Hepatocyte (in vitro differentiated cells): ENCODE data around the gene FCAMR. TPM values are rescaled to one million over a fixed set of nuclear protein-coding genes. Genes with fewer than 3 reads are reported as not detected.

Source experiments
- DNase-seq: peaks from one replicate; pipeline ENCODE4 v3.0.0-alpha.2; 2016; ENCODE audit warnings: low spot score
- H2AFZ ChIP-seq: fragments of 200-600 bp; sonication (generic); 2 replicates; pipeline ENCODE4 v1.6.0; 2016; ENCODE audit warnings: antibody characterized with exemption, mild to moderate bottlenecking
- H3K27ac ChIP-seq: fragments of 200-600 bp; sonication (generic); 2 replicates; pipeline ENCODE4 v1.5.1; 2016; ENCODE audit warnings: mild to moderate bottlenecking
- H3K27me3 ChIP-seq: fragments of 200-600 bp; sonication (generic); 2 replicates; pipeline ENCODE4 v1.6.1; 2016
- H3K36me3 ChIP-seq: fragments of 200-600 bp; sonication (generic); replicated peaks from 2 replicates; pipeline ENCODE4 v1.5.1; 2016; ENCODE audit warnings: low read depth; ENCODE audit not compliant: insufficient read depth
- H3K4me1 ChIP-seq: fragments of 200-600 bp; sonication (generic); 2 replicates; pipeline ENCODE4 v1.5.1; 2016; ENCODE audit warnings: mild to moderate bottlenecking, moderate library complexity; ENCODE audit not compliant: insufficient read depth
- H3K4me2 ChIP-seq: fragments of 200-600 bp; sonication (generic); 2 replicates; pipeline ENCODE4 v1.6.0; 2016
- H3K4me3 ChIP-seq: fragments of 200-600 bp; sonication (generic); 2 replicates; pipeline ENCODE4 v1.5.1; 2016; ENCODE audit warnings: mild to moderate bottlenecking
- H3K79me2 ChIP-seq: fragments of 200-600 bp; sonication (generic); 2 replicates; pipeline ENCODE4 v1.6.0; 2017; ENCODE audit warnings: mild to moderate bottlenecking
- H3K9me2 ChIP-seq: fragments of 200-600 bp; sonication (generic); replicated peaks from 2 replicates; pipeline ENCODE4 v1.6.0; 2017; ENCODE audit warnings: mild to moderate bottlenecking; ENCODE audit not compliant: insufficient read depth
- H3K9me3 ChIP-seq: fragments of 200-600 bp; sonication (generic); 2 replicates; pipeline ENCODE4 v1.5.1; 2016; ENCODE audit warnings: low read depth, mild to moderate bottlenecking
- H4K20me1 ChIP-seq: fragments of 200-600 bp; sonication (generic); 2 replicates; pipeline ENCODE4 v1.6.0; 2016; ENCODE audit warnings: mild to moderate bottlenecking; ENCODE audit not compliant: insufficient read depth, poor library complexity, severe bottlenecking
- EZH2 ChIP-seq: fragments of 200-600 bp; sonication (generic); IDR thresholded peaks from 2 replicates; pipeline ENCODE4 v1.6.1; 2016; ENCODE audit warnings: antibody characterized with exemption, mild to moderate bottlenecking, borderline replicate concordance
- EZH2phosphoT487 ChIP-seq: fragments of 200-600 bp; sonication (generic); IDR thresholded peaks from one replicate; pipeline ENCODE4 v1.6.1; 2018; ENCODE audit warnings: antibody characterized with exemption, mild to moderate bottlenecking, low read depth, moderate library complexity; ENCODE audit not compliant: unreplicated experiment, severe bottlenecking
- WGBS: methylation state at CpG from one replicate; pipeline ENCODE4 v1.1.6; 2016; ENCODE audit warnings: low lambda C conversion rate; ENCODE audit errors: missing lambda C conversion rate; 5-methylcytosine and 5-hydroxymethylcytosine counted together
- polyA plus RNA-seq: library from polyadenylated mRNA; unstranded; fragments of >200 nt; fragmentation: Nextera tagmentation; extraction: Ambion mirVana; gene quantifications from 2 replicates; pipeline ENCODE4 v1.2.1, GENCODE V29; 2016
- total RNA-seq: library from RNA; depleted of rRNA; stranded (reverse); fragments of >200 nt; gene quantifications from 2 replicates; pipeline ENCODE4 v1.2.3, GENCODE V29; 2014
- TF ChIP-seq, protein P1 (sequence below): fragments of 200-600 bp; sonication (generic); IDR thresholded peaks from 2 replicates; pipeline ENCODE4 v1.5.1; 2016; ENCODE audit warnings: antibody characterized with exemption, mild to moderate bottlenecking; ENCODE audit not compliant: poor library complexity

The FCAMR gene, protein sequence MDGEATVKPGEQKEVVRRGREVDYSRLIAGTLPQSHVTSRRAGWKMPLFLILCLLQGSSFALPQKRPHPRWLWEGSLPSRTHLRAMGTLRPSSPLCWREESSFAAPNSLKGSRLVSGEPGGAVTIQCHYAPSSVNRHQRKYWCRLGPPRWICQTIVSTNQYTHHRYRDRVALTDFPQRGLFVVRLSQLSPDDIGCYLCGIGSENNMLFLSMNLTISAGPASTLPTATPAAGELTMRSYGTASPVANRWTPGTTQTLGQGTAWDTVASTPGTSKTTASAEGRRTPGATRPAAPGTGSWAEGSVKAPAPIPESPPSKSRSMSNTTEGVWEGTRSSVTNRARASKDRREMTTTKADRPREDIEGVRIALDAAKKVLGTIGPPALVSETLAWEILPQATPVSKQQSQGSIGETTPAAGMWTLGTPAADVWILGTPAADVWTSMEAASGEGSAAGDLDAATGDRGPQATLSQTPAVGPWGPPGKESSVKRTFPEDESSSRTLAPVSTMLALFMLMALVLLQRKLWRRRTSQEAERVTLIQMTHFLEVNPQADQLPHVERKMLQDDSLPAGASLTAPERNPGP
- total RNA-seq, result 0.52 and 0.70 TPM in 2 replicates
- polyA plus RNA-seq, result 0.52 TPM in 1 of 2 replicates, not detected in the other

DNA sequence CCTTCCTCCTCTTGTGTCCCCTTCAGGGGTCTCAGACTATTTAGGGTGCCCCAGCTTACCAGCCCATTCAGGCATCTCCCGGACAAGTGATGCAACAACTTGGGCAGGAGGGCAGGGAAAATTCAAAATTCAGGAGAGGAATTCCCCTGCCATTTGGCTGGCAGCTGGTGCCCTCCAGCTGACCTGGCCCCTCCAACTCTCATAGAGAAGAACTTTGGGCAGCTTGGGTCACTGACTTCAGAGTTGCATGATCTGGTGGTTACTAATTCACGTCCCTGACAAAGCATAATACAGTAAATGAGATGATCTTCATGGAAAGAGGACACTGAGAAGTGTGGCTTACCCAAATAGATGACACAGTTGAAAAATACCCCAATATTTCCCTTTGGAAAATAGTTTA, at the start of gene FCAMR:
TSS of gene FCAMR (minus strand) at position 15 of the 400 bp plus-strand sequence. CDS start 335 bp downstream, outside the sequence.
- Histone ChIP-seq H3K36me3 (no peaks in the 10 kb centered on the region), H3K9me2 (no peaks in the 10 kb centered on the region), H3K9me3 (no peaks in the 10 kb centered on the region), H3K4me3 (no peak within 1 kb of the TSS), H3K27me3 (no peaks in the 10 kb centered on the region), H2AFZ (no peak within 1 kb of the TSS), H3K27ac (peak within 1 kb of the TSS; percentile 74), H3K79me2 (no peaks in the 10 kb centered on the region), H3K4me2 (no peak within 1 kb of the TSS), H3K4me1 (peaks cover 29% of the 10 kb centered on the region), H4K20me1 (no peaks in the 10 kb centered on the region)
- TF ChIP-seq EZH2phosphoT487 (no peak), EZH2 (no peak)
- TF ChIP-seq, protein P1, sequence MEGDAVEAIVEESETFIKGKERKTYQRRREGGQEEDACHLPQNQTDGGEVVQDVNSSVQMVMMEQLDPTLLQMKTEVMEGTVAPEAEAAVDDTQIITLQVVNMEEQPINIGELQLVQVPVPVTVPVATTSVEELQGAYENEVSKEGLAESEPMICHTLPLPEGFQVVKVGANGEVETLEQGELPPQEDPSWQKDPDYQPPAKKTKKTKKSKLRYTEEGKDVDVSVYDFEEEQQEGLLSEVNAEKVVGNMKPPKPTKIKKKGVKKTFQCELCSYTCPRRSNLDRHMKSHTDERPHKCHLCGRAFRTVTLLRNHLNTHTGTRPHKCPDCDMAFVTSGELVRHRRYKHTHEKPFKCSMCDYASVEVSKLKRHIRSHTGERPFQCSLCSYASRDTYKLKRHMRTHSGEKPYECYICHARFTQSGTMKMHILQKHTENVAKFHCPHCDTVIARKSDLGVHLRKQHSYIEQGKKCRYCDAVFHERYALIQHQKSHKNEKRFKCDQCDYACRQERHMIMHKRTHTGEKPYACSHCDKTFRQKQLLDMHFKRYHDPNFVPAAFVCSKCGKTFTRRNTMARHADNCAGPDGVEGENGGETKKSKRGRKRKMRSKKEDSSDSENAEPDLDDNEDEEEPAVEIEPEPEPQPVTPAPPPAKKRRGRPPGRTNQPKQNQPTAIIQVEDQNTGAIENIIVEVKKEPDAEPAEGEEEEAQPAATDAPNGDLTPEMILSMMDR, result no peak
- 86% methylated on average over 2 of the region's 2 CpGs for WGBS
- DNase-seq, result no peak

DNA sequence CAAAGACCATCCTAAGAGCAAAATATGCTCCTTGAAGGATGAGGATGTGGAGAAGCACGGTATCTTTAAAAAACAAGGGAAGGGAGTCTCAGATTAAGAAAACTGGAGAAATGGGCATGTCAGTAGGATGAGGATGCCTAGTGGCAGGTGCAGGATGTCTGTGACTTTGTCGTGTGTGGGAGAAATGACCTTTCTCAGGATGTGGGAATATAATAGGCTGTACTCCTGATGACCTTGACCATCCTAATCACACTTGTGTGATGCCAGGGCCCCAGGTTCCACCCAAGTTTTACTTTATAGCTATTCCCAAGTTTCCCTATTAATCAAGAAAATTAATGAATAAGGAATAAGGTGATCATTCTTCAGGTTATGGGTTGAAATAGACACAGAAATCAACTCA, 49.4 kb upstream of the FCAMR start:
- Histone ChIP-seq H3K4me1 (peaks cover 21% of the 10 kb centered on the region), H3K4me3 (no peak overlapping the region), H3K9me2 (no peaks in the 10 kb centered on the region), H3K36me3 (no peaks in the 10 kb centered on the region), H3K9me3 (no peaks in the 10 kb centered on the region), H3K27ac (peak overlapping the region; percentile 90), H2AFZ (no peak overlapping the region), H4K20me1 (no peaks in the 10 kb centered on the region), H3K27me3 (no peaks in the 10 kb centered on the region), H3K4me2 (no peak overlapping the region), H3K79me2 (no peaks in the 10 kb centered on the region)
- TF ChIP-seq, protein P1, result no peak
- no peak for TF ChIP-seq EZH2
- TF ChIP-seq EZH2phosphoT487, result no peak
- WGBS, result 28% methylated on average over 2 of the region's 2 CpGs
- DNase-seq, result no peak

GRCh38 chr1:207019161-207019560, 48.9 kb upstream of the FCAMR start:
- no peaks in the 10 kb centered on the region for H3K27me3 ChIP-seq
- H2AFZ ChIP-seq, result no peak overlapping the region
- H3K4me3 ChIP-seq, result no peak overlapping the region
- peaks cover 18% of the 10 kb centered on the region for H3K4me1 ChIP-seq
- no peaks in the 10 kb centered on the region for H3K79me2 ChIP-seq
- TF ChIP-seq EZH2, result no peak
- no peak for TF ChIP-seq EZH2phosphoT487
- TF ChIP-seq, protein P1, result no peak
- no peaks in the 10 kb centered on the region for H4K20me1 ChIP-seq
- no peaks in the 10 kb centered on the region for H3K9me3 ChIP-seq
- DNase-seq, result no peak
- H3K9me2 ChIP-seq, result no peaks in the 10 kb centered on the region
- H3K36me3 ChIP-seq, result no peaks in the 10 kb centered on the region
- H3K4me2 ChIP-seq, result no peak overlapping the region
- H3K27ac ChIP-seq, result peak overlapping the region; percentile 90
- 94% methylated on average over 2 of the region's 2 CpGs for WGBS
